HG03342 (cell line): ENCODE results near the gene CPEB2.

Source experiments
- ATAC-seq: cut with Tn5 transposase; IDR thresholded peaks from one replicate; pipeline ENCODE4 v1.9.1; 2021; ENCODE audit warnings: mild to moderate bottlenecking, moderate library complexity; ENCODE audit not compliant: unreplicated experiment

CPEB2 gene

DNA sequence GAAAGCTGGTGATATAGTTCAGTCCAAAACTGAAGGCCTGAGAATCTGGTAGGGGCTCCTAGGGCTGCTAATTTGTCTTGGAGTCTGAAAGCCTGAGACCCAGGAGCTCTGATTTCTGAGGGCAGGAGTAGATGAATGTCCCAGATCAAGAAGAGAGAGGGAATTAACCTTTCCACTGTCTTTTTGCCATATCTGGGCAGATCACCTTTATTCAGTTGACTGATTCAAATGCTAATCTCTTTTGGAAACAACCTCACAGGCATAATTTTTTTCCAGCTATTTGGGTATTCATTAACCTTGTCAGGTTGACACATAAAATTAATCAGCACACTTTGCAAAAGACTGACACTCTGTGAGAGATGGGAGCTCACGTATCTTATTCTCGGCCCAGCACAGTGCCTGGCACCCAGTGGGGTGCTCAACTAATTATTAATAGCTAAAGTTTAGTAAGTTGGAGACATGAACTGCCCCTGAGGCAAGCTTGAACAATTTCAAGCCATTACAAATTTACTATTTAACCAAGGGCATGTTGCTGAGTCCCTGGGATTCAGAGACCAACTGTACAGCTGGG, 114.3 kb downstream of the CPEB2 start:
- no peak for ATAC-seq

DNA sequence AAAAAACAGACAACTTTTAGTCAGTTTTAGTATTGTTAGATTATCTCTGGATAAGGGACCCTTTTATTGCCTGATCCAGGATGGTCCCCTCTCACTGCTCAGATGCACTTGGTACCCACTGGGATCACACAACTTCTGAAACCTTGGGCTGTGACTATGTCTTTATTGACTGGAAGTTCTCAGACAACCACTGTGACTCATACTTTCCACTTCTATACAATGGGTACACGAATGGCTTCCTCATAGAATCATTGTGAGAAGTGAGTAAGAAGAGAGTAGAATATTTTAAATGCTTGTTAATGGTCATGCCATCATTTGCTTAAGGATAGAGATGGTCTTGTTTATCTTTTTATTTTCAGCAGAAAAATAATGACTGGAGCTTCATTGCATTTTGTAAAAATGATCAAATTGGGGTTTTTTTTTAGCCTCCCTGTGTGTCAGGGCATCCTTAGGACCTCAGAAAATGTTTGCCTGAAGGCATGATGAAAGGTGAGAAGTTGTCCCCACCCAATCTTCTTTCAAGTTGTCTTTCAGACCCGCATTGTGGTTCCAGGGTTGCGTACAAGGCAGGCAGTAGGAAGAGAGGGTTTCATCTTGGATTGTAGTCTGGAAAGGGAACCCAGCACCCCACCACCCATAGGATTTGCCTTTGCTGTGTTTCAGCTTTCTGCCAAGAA, 115.1 kb downstream of the CPEB2 start:
- ATAC-seq = no peak

DNA sequence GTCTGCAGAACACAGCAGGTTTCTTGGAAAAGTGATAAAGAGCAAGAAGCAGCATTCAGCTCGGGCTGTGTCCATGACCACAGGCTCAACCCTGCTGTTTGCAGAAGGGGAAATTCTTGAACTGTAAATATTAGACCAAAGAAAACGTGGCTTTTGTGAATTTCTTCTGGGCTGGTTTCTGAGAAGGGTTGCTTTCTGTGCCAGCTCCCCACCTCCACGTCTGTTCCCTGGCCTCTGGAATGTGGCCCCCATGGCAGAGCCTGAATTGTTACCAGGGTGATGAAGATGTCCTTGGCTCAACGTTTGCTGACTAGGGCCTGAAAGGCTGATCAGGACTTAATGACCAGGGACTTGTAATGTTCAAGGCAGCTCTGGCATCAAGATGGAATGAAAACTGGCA, 116.0 kb downstream of the CPEB2 start:
- ATAC-seq = no peak
